ENCODE data around the gene RNF144A.

- TF ChIP-seq POLR2A (IDR thresholded peaks at IDR 0.05): no peak
- TF ChIP-seq, protein P1, sequence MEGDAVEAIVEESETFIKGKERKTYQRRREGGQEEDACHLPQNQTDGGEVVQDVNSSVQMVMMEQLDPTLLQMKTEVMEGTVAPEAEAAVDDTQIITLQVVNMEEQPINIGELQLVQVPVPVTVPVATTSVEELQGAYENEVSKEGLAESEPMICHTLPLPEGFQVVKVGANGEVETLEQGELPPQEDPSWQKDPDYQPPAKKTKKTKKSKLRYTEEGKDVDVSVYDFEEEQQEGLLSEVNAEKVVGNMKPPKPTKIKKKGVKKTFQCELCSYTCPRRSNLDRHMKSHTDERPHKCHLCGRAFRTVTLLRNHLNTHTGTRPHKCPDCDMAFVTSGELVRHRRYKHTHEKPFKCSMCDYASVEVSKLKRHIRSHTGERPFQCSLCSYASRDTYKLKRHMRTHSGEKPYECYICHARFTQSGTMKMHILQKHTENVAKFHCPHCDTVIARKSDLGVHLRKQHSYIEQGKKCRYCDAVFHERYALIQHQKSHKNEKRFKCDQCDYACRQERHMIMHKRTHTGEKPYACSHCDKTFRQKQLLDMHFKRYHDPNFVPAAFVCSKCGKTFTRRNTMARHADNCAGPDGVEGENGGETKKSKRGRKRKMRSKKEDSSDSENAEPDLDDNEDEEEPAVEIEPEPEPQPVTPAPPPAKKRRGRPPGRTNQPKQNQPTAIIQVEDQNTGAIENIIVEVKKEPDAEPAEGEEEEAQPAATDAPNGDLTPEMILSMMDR (IDR thresholded peaks at IDR 0.05): no peak
- TF ChIP-seq EP300 (IDR thresholded peaks at IDR 0.05): no peak
- no peak for TF ChIP-seq POLR2AphosphoS5 (IDR thresholded peaks at IDR 0.05)
These were observed 1.8 kb upstream of the RNF144A start for GRCh38 chr2:6915399-6915798.

All from stomach (tissue), 4 donors.